Fibroblast of villous mesenchyme (primary cell): ENCODE results near the gene METTL23. TPM values are rescaled to one million over a fixed set of nuclear protein-coding genes. Genes with fewer than 3 reads are reported as not detected.

ENCODE experiments used
- DNase-seq: peaks from one replicate; pipeline ENCODE4 v3.0.0-alpha.2; 2010; ENCODE audit warnings: low read depth
- H3K4me3 ChIP-seq: 2 replicates; pipeline ENCODE4 v1.5.1; 2011; ENCODE audit warnings: low read depth, mild to moderate bottlenecking, low read length
- total RNA-seq: library from RNA; depleted of rRNA; stranded (reverse); fragments of >200 nt; gene quantifications from 2 replicates; pipeline ENCODE4 v1.2.3, GENCODE V29; 2012
- TF ChIP-seq, protein P1 (sequence below): IDR thresholded peaks from 2 replicates; pipeline ENCODE4 v1.5.1; 2012; ENCODE audit warnings: low read depth, mild to moderate bottlenecking, low read length; ENCODE audit not compliant: insufficient read depth

Gene METTL23, protein sequence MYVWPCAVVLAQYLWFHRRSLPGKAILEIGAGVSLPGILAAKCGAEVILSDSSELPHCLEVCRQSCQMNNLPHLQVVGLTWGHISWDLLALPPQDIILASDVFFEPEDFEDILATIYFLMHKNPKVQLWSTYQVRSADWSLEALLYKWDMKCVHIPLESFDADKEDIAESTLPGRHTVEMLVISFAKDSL
- 27.1 and 30.2 TPM in 2 replicates for total RNA-seq

DNA sequence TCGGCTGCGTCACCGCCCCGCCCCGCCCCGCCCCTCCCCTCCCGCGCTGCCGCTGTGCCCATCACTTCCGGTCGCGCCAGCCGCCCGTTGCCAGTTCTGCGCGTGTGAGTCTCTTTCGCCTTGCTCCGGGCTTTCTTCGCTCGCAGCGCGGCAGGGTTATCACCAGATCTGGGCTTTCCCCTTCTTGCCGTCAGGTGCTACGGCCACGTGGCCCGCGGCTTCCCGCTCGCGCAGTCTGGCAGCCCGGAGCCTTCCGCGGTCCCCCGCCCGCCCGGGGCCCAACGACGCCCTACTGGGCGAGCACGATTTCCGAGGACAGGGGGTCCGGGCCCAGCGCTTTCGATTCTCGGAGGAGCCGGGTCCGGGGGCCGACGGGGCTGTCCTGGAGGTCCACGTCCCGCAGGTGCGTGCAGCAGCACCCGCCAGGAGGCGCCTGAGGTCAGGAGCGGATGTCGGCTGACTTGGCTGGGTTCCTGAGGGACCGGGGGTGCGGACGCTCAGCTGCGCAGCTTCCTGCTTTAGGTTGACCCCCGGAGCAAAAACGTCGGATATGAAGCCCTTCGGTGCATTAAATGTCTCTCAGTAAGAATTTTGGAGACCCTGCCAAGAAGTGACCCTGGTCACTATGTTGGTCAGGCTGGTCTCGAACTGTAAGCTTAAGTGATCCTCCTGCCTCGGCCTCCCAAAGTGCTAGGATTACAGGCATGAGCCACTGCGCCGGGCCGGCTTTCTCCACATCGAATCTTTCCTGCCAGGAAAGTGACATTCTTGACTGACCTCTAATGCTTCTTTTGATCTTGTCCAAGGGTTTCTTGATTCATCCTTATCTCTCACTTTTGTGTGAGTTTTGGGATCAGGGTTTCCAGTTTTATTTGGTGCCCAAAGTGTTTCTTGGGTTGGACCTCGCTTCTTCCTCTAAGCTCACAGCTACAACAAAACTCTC is at the start of gene METTL23:
Gene METTL23, plus strand, starts transcription at position 64 of the 943 bp plus-strand sequence. CDS start 2,872 bp downstream, outside the sequence.
- TF ChIP-seq, protein P1, sequence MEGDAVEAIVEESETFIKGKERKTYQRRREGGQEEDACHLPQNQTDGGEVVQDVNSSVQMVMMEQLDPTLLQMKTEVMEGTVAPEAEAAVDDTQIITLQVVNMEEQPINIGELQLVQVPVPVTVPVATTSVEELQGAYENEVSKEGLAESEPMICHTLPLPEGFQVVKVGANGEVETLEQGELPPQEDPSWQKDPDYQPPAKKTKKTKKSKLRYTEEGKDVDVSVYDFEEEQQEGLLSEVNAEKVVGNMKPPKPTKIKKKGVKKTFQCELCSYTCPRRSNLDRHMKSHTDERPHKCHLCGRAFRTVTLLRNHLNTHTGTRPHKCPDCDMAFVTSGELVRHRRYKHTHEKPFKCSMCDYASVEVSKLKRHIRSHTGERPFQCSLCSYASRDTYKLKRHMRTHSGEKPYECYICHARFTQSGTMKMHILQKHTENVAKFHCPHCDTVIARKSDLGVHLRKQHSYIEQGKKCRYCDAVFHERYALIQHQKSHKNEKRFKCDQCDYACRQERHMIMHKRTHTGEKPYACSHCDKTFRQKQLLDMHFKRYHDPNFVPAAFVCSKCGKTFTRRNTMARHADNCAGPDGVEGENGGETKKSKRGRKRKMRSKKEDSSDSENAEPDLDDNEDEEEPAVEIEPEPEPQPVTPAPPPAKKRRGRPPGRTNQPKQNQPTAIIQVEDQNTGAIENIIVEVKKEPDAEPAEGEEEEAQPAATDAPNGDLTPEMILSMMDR, result peak; percentile 67
- DNase-seq, result peak; percentile 88

DNA sequence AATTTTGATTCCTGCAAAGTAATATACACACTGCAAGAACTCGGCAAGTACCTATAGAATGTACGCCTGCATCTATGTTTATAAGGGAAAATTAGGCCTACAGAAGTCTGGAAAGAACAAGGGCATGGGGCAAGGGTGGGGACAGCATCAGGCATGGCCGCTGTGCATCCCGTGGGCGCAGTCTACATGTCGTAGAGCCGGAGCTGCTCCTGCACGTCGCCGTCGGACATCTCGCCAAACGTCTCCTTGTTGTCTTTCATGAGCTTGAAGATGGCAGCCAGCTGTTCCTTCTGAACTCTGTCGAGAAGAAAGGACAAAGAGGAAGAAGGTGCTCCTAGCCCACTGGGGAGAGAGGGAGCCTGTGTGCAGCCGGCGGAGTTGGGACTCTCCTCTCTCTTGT is 49.2 kb upstream of the METTL23 start:
- no peak overlapping the region for H3K4me3 ChIP-seq
- TF ChIP-seq, protein P1, result no peak
- no peak for DNase-seq

More for the DNA sequence above, at the start of gene METTL23:
- peak within 1 kb of the TSS; percentile 93 for H3K4me3 ChIP-seq

DNA sequence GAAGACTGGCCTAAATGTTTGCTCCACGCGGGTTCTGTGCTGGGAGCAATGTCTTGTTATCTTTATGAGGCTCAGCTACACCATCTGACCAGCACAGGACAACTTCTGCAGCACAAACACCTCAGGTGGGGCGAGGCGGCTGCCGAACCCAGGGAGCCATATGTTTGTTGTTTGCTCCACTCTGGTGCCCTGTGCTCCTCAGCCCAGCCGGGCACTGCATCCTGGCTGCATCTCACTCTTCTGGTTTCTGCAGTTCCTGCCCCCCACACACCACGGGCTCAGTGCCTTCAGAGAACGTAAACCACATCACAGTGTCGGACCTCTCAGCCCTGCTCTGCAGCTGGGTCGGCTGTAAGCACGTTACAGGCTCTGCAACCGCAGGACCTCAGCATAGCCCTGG is 48.3 kb upstream of the METTL23 start:
- DNase-seq, result no peak

DNA sequence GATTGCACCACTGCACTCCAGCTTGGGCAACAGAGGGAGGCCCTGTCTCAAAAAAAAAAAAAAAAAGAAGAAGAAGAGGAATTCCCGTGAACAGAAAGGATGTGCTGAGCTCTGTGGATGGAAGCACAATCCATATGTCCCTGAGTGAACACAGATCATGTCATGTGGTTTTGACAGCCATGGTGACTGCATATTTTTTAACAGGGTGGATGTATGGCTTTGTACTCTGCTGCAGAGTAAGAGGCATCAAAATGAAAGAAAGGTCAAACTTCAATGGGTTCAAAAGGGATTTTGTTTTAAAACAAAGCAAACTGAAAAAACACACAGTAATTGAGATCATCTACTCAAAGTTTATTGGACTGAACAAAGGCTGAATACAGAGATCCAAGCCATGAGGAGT is 47.4 kb upstream of the METTL23 start:
- DNase-seq, result no peak
- TF ChIP-seq, protein P1, result no peak
- no peak overlapping the region for H3K4me3 ChIP-seq

More for the DNA sequence above, 48.3 kb upstream of the METTL23 start:
- TF ChIP-seq, protein P1, result no peak
- no peak overlapping the region for H3K4me3 ChIP-seq

DNA sequence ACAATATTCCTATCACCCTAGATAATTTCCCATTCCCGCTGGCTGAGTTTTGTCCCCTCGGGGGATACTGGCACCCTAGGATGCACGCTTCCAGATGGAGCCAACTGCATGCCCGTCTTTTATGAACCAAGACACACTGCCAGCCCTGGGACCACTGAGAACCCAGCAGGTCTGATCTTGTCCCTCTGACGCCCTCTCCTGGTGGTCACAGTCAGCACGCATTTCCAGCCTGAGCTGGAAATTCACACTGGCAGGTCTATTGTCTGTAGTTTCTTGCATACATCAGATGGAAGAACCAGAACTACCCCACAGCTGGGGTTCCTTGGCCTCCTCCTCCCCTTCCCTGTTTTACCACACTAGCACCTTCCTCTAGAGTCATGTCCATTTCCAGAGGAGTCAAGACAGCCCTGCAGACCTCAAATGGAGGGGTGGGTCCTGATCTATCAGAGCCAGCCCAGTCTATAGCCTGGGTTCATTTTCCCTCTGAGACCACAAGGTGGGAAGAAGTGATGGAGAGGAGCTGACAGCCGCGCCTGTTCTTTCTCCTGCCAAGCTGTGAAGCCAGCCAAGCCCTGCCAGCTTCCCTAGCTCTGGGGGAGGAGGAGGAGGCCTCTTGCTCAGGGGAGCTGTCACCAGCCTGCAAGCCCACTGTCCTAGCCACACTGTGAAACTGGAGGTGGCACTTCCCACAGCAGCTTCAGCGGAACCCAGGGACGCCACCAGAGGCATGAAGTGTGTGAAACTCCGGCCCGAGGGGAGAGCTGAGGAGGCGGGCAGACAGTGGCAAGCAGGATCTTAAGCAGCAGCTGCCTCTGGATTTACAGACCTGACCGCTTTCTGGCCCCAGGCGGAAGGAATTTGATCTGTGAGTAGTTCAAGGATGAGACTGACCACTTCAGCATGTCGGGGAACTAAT is 45.2 kb upstream of the METTL23 start:
- TF ChIP-seq, protein P1, result peak; percentile 89
- DNase-seq, result peak; percentile 93
- H3K4me3 ChIP-seq, result peak overlapping the region; percentile 28

DNA sequence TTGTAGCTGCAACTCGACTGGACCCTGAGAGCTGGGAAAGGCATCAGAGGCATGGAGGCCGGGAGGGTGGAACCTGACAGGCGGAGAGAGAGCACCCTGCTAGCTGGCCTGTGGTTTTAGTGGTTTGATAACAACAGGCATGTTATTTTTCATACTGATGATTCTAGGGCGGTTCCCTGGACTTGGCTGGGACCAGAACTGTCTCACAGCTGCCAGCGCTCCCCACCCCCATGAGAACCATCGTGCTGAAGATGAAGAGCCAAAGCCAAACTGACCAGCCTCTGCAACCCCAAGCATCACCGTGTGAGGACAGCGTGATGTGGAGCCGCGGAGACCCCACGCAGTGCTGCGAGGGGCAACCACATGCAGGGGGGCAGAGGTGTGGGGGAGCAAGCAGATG is 44.3 kb upstream of the METTL23 start:
- DNase-seq, result peak; percentile 96
- TF ChIP-seq, protein P1, result no peak
- H3K4me3 ChIP-seq, result no peak overlapping the region
